HEK293 (cell line): Measurements from ENCODE around the gene SPTY2D1.

Experiments
- CTCF ChIA-PET: fragments of 350-600 bp; formaldehyde crosslinking; extraction: SDS; loops from one replicate; lab custom pipeline; 2021; ENCODE audit warnings: antibody characterized with exemption; lab: Yijun Ruan, JAX
- POLR2A ChIA-PET: fragments of 300-600 bp; formaldehyde crosslinking; extraction: SDS; loops from one replicate; lab custom pipeline; 2020; ENCODE audit warnings: antibody characterized with exemption, inconsistent platforms; lab: Yijun Ruan, JAX
- H3K27ac ChIP-seq: fragments of 200-500 bp; sonication (Bioruptor generic); 2 replicates; pipeline ENCODE4 v1.5.1; 2014; ENCODE audit warnings: low read depth, low read length, control low read depth, inconsistent platforms; ENCODE audit errors: extremely low read depth
- H3K36me3 ChIP-seq, 2 experiments: fragments of 200-500 bp in 1 of 2; sonication (Bioruptor generic) in 1 of 2; 1 replicate in 1 of 2; 2 replicates in 1 of 2; pipeline ENCODE4 v1.5.1; 2014 to 2017; ENCODE audit warnings: inconsistent platforms in 2 of 2, low read length in 2 of 2; ENCODE audit not compliant: control insufficient read depth in 2 of 2, insufficient read depth in 1 of 2
- H3K4me1 ChIP-seq: fragments of 200-500 bp; sonication (Bioruptor generic); 2 replicates; pipeline ENCODE4 v1.5.1; 2014; ENCODE audit warnings: mild to moderate bottlenecking, low read length, inconsistent platforms; ENCODE audit not compliant: control insufficient read depth, insufficient read depth
- H3K4me3 ChIP-seq: 2 replicates; pipeline ENCODE4 v1.5.1; 2011; ENCODE audit warnings: low read depth, mild to moderate bottlenecking, control low read depth, low read length, moderate library complexity
- H3K9me3 ChIP-seq: fragments of 200-500 bp; sonication (Bioruptor generic); 2 replicates; pipeline ENCODE4 v1.5.1; 2014; ENCODE audit warnings: low read depth, low read length, inconsistent platforms; ENCODE audit not compliant: control insufficient read depth, insufficient read depth
- GLI2 ChIP-seq: fragments of 450-650 bp; formaldehyde crosslinking; IDR thresholded peaks from 2 replicates; pipeline ENCODE4; 2017; ENCODE audit warnings: missing biosample characterization, missing genetic modification characterization, low read depth, borderline replicate concordance
- GLIS2 ChIP-seq: fragments of 450-650 bp; formaldehyde crosslinking; IDR thresholded peaks from 2 replicates; pipeline ENCODE4 v1.5.1; 2016; ENCODE audit warnings: missing biosample characterization, missing genetic modification characterization
- MZF1 ChIP-seq: fragments of 450-650 bp; formaldehyde crosslinking; IDR thresholded peaks from 2 replicates; pipeline ENCODE4 v1.5.1; 2017; ENCODE audit warnings: missing biosample characterization, missing genetic modification characterization, borderline replicate concordance
- PRDM4 ChIP-seq: fragments of 450-650 bp; formaldehyde crosslinking; IDR thresholded peaks from 2 replicates; pipeline ENCODE4 v1.5.1; 2017; ENCODE audit warnings: missing biosample characterization, missing genetic modification characterization
- SCRT2 ChIP-seq: fragments of 450-650 bp; formaldehyde crosslinking; IDR thresholded peaks from 2 replicates; pipeline ENCODE4 v1.5.1; 2016; ENCODE audit warnings: missing biosample characterization, missing genetic modification characterization
- WT1 ChIP-seq: fragments of 450-650 bp; formaldehyde crosslinking; IDR thresholded peaks from 2 replicates; pipeline ENCODE4 v1.5.1; 2016; ENCODE audit warnings: missing biosample characterization, missing genetic modification characterization
- ZBTB20 ChIP-seq: fragments of 450-650 bp; formaldehyde crosslinking; IDR thresholded peaks from 2 replicates; pipeline ENCODE4 v1.5.1; 2016; ENCODE audit warnings: missing biosample characterization, missing genetic modification characterization
- ZBTB48 ChIP-seq: fragments of 450-650 bp; formaldehyde crosslinking; IDR thresholded peaks from 2 replicates; pipeline ENCODE4 v1.5.1; 2016; ENCODE audit warnings: missing biosample characterization, missing genetic modification characterization
- ZBTB7A ChIP-seq: fragments of 450-650 bp; formaldehyde crosslinking; IDR thresholded peaks from 2 replicates; pipeline ENCODE4 v1.5.1; 2016; ENCODE audit warnings: low read depth, missing biosample characterization, missing genetic modification characterization
- ZNF112 ChIP-seq: fragments of 450-650 bp; formaldehyde crosslinking; IDR thresholded peaks from 2 replicates; pipeline ENCODE4 v1.5.0; 2017; ENCODE audit warnings: missing biosample characterization, missing genetic modification characterization
- ZNF140 ChIP-seq: fragments of 450-650 bp; formaldehyde crosslinking; IDR thresholded peaks from 2 replicates; pipeline ENCODE4 v1.5.1; 2016; ENCODE audit warnings: missing biosample characterization, missing genetic modification characterization
- ZNF221 ChIP-seq: fragments of 450-650 bp; formaldehyde crosslinking; IDR thresholded peaks from 2 replicates; pipeline ENCODE4 v1.5.1; 2017; ENCODE audit warnings: missing biosample characterization, missing genetic modification characterization, borderline replicate concordance
- ZNF266 ChIP-seq: fragments of 450-650 bp; formaldehyde crosslinking; IDR thresholded peaks from 2 replicates; pipeline ENCODE4 v1.5.1; 2016; ENCODE audit warnings: missing biosample characterization, missing genetic modification characterization, low read depth
- ZNF324 ChIP-seq: fragments of 450-650 bp; formaldehyde crosslinking; IDR thresholded peaks from 2 replicates; pipeline ENCODE4 v1.5.1; 2016; ENCODE audit warnings: missing biosample characterization, missing genetic modification characterization
- ZNF350 ChIP-seq: fragments of 450-650 bp; formaldehyde crosslinking; IDR thresholded peaks from 2 replicates; pipeline ENCODE4 v1.5.0; 2017; ENCODE audit warnings: missing biosample characterization, mild to moderate bottlenecking, missing genetic modification characterization
- ZNF416 ChIP-seq: fragments of 450-650 bp; formaldehyde crosslinking; IDR thresholded peaks from 2 replicates; pipeline ENCODE4 v1.5.1; 2016; ENCODE audit warnings: missing biosample characterization, missing genetic modification characterization
- ZNF423 ChIP-seq: fragments of 450-650 bp; formaldehyde crosslinking; IDR thresholded peaks from 2 replicates; pipeline ENCODE4 v1.5.1; 2016; ENCODE audit warnings: missing biosample characterization, missing genetic modification characterization
- ZNF473 ChIP-seq: fragments of 450-650 bp; formaldehyde crosslinking; IDR thresholded peaks from 2 replicates; pipeline ENCODE4 v1.5.1; 2017; ENCODE audit warnings: missing biosample characterization, missing genetic modification characterization
- ZNF510 ChIP-seq: fragments of 450-650 bp; formaldehyde crosslinking; IDR thresholded peaks from 2 replicates; pipeline ENCODE4 v1.5.1; 2018; ENCODE audit warnings: mild to moderate bottlenecking, missing genetic modification characterization, missing biosample characterization; ENCODE audit not compliant: insufficient replicate concordance
- ZNF548 ChIP-seq: fragments of 450-650 bp; formaldehyde crosslinking; IDR thresholded peaks from 2 replicates; pipeline ENCODE4 v1.5.1; 2016; ENCODE audit warnings: missing biosample characterization, missing genetic modification characterization
- ZNF571 ChIP-seq: fragments of 450-650 bp; formaldehyde crosslinking; IDR thresholded peaks from 2 replicates; pipeline ENCODE4 v1.5.0; 2017; ENCODE audit warnings: missing biosample characterization, missing genetic modification characterization
- ZNF580 ChIP-seq: fragments of 450-650 bp; formaldehyde crosslinking; IDR thresholded peaks from 2 replicates; pipeline ENCODE4 v1.5.1; 2016; ENCODE audit warnings: missing biosample characterization, missing genetic modification characterization
- ZNF610 ChIP-seq: fragments of 450-650 bp; formaldehyde crosslinking; IDR thresholded peaks from 2 replicates; pipeline ENCODE4 v1.5.1; 2016; ENCODE audit warnings: missing biosample characterization, missing genetic modification characterization, borderline replicate concordance
- ZNF629 ChIP-seq: fragments of 450-650 bp; formaldehyde crosslinking; IDR thresholded peaks from 2 replicates; pipeline ENCODE4 v1.5.1; 2017; ENCODE audit warnings: missing biosample characterization, missing genetic modification characterization
- ZNF677 ChIP-seq: fragments of 450-650 bp; IDR thresholded peaks from 2 replicates; pipeline ENCODE4 v1.5.0; 2018; ENCODE audit warnings: missing biosample characterization, mild to moderate bottlenecking, missing genetic modification characterization, moderate library complexity
- ZNF747 ChIP-seq: fragments of 450-650 bp; formaldehyde crosslinking; IDR thresholded peaks from 2 replicates; pipeline ENCODE4 v1.5.1; 2016; ENCODE audit warnings: missing biosample characterization, missing genetic modification characterization
- ZNF837 ChIP-seq: fragments of 450-650 bp; formaldehyde crosslinking; IDR thresholded peaks from 2 replicates; pipeline ENCODE4 v1.5.1; 2016; ENCODE audit warnings: missing biosample characterization, missing genetic modification characterization
- ZSCAN23 ChIP-seq: fragments of 450-650 bp; formaldehyde crosslinking; IDR thresholded peaks from 2 replicates; pipeline ENCODE4 v1.5.1; 2016; ENCODE audit warnings: missing biosample characterization, missing genetic modification characterization
- ZSCAN4 ChIP-seq: fragments of 450-650 bp; formaldehyde crosslinking; IDR thresholded peaks from 2 replicates; pipeline ENCODE4 v1.5.1; 2017; ENCODE audit warnings: missing biosample characterization, missing genetic modification characterization
- ZXDB ChIP-seq: fragments of 450-650 bp; formaldehyde crosslinking; IDR thresholded peaks from 2 replicates; pipeline ENCODE4 v1.5.1; 2016; ENCODE audit warnings: missing biosample characterization, missing genetic modification characterization

SPTY2D1 gene

GRCh38 chr11:18578975-18579598 lies 55.1 kb downstream of the SPTY2D1 start (continued):
- TF ChIP-seq ZNF580 (tag by site-specific recombination) (no peak), WT1 (tag by site-specific recombination) (no peak), ZNF747 (no peak), ZBTB7A (tag by site-specific recombination) (no peak), ZNF837 (no peak), ZNF677 (tag by site-specific recombination) (no peak)

- Histone ChIP-seq H3K36me3 (peaks cover 0 to 21% of the 10 kb centered on the region in 2 experiments; a peak in 2 of 3 replicates), H3K4me3 (no peak overlapping the region)
- TF ChIP-seq ZNF423 (no peak), ZXDB (tag by site-specific recombination) (no peak), ZNF473 (tag by site-specific recombination) (no peak), ZNF548 (tag by site-specific recombination) (no peak), ZNF140 (tag by site-specific recombination) (no peak), GLIS2 (tag by site-specific recombination) (no peak), ZSCAN4 (tag by site-specific recombination) (no peak), ZNF571 (tag by site-specific recombination) (no peak), ZNF416 (tag by site-specific recombination) (no peak)
- TF ChIP-seq, all 188 proteins: peak for 0
- CTCF ChIA-PET = interaction anchor here (1.4 kb wide), 1 partner anchor 156 kb away, joined by 3 read pairs; no protein-coding TSS in a partner anchor
- Histone ChIP-seq H3K9me3 (no peaks in the 10 kb centered on the region), H3K4me1 (no peaks in the 10 kb centered on the region), H3K27ac (no peak overlapping the region)
- POLR2A ChIA-PET = no interaction called here
Measured at GRCh38 chr11:18575361-18575760, 58.8 kb downstream of the SPTY2D1 start.

GRCh38 chr11:18567081-18567480 lies 67.1 kb downstream of the SPTY2D1 start:
- no peak for TF ChIP-seq ZBTB48
- TF ChIP-seq ZNF350 (tag by site-specific recombination) = no peak
- TF ChIP-seq GLI2 = no peak
- no peak for TF ChIP-seq ZNF610 (tag by site-specific recombination)
- TF ChIP-seq ZNF324 (tag by site-specific recombination) = no peak
- TF ChIP-seq MZF1 (tag by site-specific recombination) = no peak
- TF ChIP-seq ZNF510 = no peak
- no peak for TF ChIP-seq ZNF266 (tag by site-specific recombination)
- TF ChIP-seq ZSCAN23 = no peak
- no peak for TF ChIP-seq PRDM4 (tag by site-specific recombination)
- TF ChIP-seq ZNF221 (tag by site-specific recombination) = no peak
- no peak for TF ChIP-seq ZNF629 (tag by site-specific recombination)
- TF ChIP-seq SCRT2 (tag by site-specific recombination) = no peak
- TF ChIP-seq ZBTB20 (tag by site-specific recombination) = no peak
- no peak for TF ChIP-seq ZNF112 (tag by site-specific recombination)
- H3K4me3 ChIP-seq = no peak overlapping the region
- H3K27ac ChIP-seq = no peak overlapping the region
- H3K4me1 ChIP-seq = no peaks in the 10 kb centered on the region
- POLR2A ChIA-PET = no interaction called here
- peaks cover 4 to 15% of the 10 kb centered on the region in 2 experiments for H3K36me3 ChIP-seq
- no peaks in the 10 kb centered on the region for H3K9me3 ChIP-seq
- CTCF ChIA-PET = interaction anchor here (0.6 to 1.7 kb wide), 2 partner anchors 9 to 452 kb away, joined by 4 read pairs; no protein-coding TSS in a partner anchor
